OCI-LY1 (cell line): ENCODE data around the gene FAM117B.

ENCODE experiments used
- CTCF ChIP-seq: fragments of 200-600 bp; sonication (generic), shearing (Covaris generic); IDR thresholded peaks from 2 replicates; pipeline ENCODE4 v1.5.1; 2017; ENCODE audit warnings: mild to moderate bottlenecking, antibody characterized with exemption, low read length, moderate library complexity, mixed read lengths
- EZH2 ChIP-seq: fragments of 200-600 bp; sonication (generic), shearing (Covaris generic); IDR thresholded peaks from 2 replicates; pipeline ENCODE4 v1.8.0; 2017; ENCODE audit warnings: borderline replicate concordance, mixed run types, mild to moderate bottlenecking, antibody characterized with exemption, low read length, moderate library complexity, mixed read lengths

DNA sequence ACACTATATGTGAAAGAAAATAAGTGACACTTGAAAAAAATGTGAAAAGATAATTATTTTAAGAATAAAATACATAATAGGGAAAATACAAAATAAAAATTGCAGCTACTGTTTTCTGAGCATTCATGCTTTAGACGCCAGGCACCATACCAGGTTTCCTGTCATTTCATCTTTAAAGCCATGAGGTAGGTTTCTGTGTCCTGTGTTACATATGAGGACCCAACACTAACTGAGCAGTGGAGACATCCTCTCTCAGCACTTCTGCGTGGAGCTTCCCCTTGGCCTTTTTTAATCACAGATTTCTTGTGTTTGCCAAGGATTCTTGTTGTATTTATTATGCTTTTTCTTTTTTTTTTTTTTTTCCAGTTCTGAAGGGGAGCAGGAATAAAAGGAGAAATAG lies 117.3 kb downstream of the FAM117B start:
- no peak for TF ChIP-seq CTCF
- no peak for TF ChIP-seq EZH2
